Adipocyte (in vitro differentiated cells): ENCODE data around the gene CAD.

ENCODE experiments used
- DNase-seq: peaks from one replicate; pipeline ENCODE4 v3.0.0-alpha.2; 2015; ENCODE audit warnings: low read depth
- H3K27me3 ChIP-seq: replicated peaks from 2 replicates; pipeline ENCODE4 v1.7.0; 2013; ENCODE audit warnings: mild to moderate bottlenecking, low read length, moderate library complexity; ENCODE audit not compliant: control insufficient read depth, insufficient read depth
- H3K36me3 ChIP-seq: 2 replicates; pipeline ENCODE4 v1.7.0; 2013; ENCODE audit warnings: low read length, mild to moderate bottlenecking, moderate library complexity; ENCODE audit not compliant: control insufficient read depth, insufficient read depth, severe bottlenecking
- H3K4me1 ChIP-seq: 2 replicates; pipeline ENCODE4 v1.7.0; 2013; ENCODE audit warnings: mild to moderate bottlenecking, low read length, moderate library complexity; ENCODE audit not compliant: control insufficient read depth, insufficient read depth
- H3K4me3 ChIP-seq: 2 replicates; pipeline ENCODE4 v1.7.0; 2013; ENCODE audit warnings: mild to moderate bottlenecking, low read length, moderate library complexity
- H3K9ac ChIP-seq: 2 replicates; pipeline ENCODE4 v1.7.0; 2013; ENCODE audit warnings: mild to moderate bottlenecking, low read length, moderate library complexity
- H3K9me3 ChIP-seq: 2 replicates; pipeline ENCODE4 v1.7.0; 2013; ENCODE audit warnings: mild to moderate bottlenecking, low read length, moderate library complexity; ENCODE audit not compliant: control insufficient read depth

Gene CAD

DNA sequence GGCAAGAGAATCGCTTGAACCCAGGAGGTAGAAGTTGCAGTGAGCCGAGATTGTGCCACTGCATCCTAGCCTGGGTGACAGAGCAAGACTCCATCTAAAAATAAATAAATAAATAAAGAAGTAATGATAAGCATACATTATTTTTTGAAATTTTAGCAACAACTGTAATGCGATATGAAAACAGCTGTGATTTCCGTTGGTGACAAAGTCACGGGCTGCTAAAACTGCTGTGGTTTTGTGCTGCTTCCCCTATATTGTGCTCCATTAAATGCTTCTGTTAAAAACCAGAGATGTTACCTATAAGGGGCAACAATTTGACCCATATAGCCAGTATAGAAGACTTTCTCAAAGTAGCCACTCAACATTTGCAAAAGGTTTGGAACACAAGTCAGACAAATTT lies 73.4 kb downstream of the CAD start:
- Histone ChIP-seq H3K36me3 (no peaks in the 10 kb centered on the region), H3K9me3 (no peaks in the 10 kb centered on the region), H3K4me3 (no peak overlapping the region), H3K9ac (no peak overlapping the region), H3K27me3 (peaks cover 19% of the 10 kb centered on the region), H3K4me1 (peaks cover 9% of the 10 kb centered on the region)
- no peak for DNase-seq

DNA sequence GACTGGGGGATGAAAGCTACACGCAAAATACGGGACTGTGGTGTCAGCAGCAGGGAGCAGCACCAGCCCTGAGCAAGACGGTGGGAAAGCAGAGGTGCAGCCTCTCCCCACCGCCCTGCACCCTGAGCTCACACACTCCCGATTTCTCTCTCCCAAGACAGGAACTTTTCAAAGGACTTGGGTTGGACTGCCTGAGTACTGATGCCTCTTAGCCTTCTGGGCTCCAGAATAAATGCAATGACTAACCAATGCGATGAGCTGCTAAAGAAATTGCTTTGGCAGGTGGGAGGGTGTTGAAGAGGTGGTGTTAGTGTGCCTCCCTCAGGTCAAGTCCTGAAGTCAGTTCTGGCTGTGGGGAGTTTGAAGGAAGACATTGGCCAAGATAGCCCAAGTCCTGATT lies 74.7 kb downstream of the CAD start:
- Histone ChIP-seq H3K36me3 (no peaks in the 10 kb centered on the region), H3K27me3 (peaks cover 11% of the 10 kb centered on the region), H3K9me3 (no peaks in the 10 kb centered on the region), H3K9ac (no peak overlapping the region), H3K4me1 (peaks cover 9% of the 10 kb centered on the region), H3K4me3 (no peak overlapping the region)
- no peak for DNase-seq
